ENCODE results near the gene CASKIN2. TPM values are rescaled to one million over a fixed set of nuclear protein-coding genes. Genes with fewer than 3 reads are reported as not detected.
A peak's percentile ranks its signal among the peaks of the same experiment; 100 is the strongest.
"Not testable (repeated sequence)": the region's sequence is repeated elsewhere in the genome, so short reads cannot be mapped to it uniquely, and the experiment has no call there.

Gene CASKIN2
- polyA plus RNA-seq, 4 donors, result 33.6 to 35.2 (median 34.0) TPM

DNA sequence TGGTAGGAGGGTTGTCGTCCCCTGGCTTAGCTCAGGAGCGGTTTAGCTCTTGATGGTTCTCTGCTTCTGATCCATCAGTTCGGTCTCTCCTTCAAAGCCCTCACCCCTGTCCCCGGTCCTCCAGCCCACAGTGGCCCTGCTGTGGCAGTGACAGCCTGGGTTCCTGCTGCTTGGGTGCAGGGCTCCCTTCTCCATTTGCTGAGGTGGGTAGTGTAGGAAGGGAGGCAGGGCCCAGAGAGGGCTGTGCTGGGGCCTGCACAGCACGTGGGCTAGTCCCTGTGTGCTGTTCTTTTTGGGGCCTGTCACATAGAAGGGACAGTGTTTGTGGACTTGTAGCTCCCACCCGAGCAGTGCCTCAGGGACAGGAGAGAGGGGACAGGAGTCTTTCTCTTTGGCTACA is 40.6 kb downstream of the CASKIN2 start:
- no peak for DNase-seq (ENCODE audit: low read depth in 4 of 4, low spot score in 3 of 4)

DNA sequence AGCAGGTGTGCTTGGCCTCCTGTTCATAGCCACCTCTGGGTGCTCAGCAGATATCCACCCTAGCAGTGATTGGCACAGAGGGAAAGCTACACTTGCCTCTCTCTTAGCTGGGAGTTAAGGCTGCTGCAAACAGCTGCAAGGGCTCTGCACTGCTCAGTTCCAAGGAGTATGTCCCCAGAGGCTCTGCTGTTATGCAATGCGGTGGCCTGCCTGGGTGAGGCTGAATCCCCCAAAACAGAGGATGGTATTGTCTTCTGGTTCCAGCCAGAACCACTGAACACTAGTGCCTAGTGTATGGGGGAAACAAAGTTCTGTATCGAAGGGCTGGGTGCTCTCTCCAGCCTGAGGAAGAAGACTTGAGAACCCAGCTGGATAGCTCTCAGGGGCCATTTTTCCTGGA is 42.1 kb downstream of the CASKIN2 start:
- no peak for DNase-seq (ENCODE audit: low read depth in 4 of 4, low spot score in 3 of 4)

DNA sequence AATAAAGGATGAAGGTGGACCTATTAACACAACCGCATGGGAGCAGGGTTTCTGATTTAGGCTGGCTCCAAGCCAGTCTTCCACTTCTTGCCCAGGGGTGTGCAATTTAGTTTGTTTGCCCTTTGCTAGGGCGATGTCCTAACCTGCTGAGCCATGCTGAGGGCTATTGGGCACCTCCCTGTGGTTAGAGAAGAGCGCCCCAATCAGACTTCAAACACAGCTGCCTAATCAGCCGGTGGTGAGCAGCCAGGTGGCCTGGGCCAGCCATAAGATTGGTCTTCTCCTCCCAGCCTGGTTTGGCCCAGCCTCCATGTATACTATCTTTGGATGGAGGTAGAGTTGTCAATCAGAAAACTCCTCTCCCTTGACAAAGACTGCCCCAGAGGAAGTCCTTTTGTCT is 43.2 kb downstream of the CASKIN2 start:
- no peak for DNase-seq (ENCODE audit: low read depth in 4 of 4, low spot score in 3 of 4)

DNA sequence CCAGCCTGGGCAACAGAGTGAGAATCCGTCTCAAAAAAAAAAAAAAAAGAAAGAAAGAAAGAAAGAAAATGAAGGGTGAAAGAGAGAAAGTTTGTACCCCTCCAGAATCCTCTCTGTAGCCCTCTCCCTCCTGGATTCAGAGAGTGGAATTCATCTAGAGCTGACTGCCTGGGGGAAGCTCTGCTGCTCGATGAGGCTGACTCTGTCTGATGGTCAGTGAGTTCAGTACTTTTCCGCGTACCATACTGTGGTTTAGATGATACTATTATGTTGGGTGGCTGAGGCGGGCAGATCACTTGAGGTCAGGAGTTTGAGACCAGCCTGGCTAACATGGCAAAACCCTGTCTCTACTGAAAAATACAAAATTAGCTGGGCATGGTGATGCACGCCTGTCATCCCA is 44.1 kb downstream of the CASKIN2 start:
- DNase-seq (ENCODE audit: low read depth in 4 of 4, low spot score in 3 of 4), result no peak

DNA sequence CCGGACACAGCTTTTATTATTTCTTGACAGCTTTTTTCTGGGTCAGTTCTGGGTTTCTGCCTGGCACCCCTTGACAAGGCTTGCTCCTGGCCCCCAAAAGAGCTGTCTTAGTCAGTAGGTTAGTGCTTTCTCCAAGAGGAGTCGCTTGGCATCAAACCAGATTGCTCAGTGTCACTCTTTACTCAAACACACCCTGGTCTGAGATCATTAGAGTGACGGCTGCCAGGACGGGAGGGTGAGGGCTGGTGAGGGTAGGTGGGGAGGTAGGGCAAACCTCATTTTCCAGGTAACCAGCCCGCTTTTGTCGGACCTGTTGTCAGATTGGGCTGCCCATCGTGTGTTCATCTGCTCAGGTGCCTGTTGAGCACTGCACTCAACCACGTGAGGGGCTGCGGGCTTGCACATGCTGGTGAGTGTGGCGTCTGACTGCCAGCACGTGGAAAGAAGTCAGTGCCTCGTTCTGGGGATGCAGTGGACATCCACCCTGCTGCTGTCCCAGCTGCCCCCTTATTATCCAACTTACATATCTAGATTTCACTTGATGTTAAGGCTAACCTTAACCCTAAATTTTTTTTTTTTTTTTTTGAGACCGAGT is 46.5 kb downstream of the CASKIN2 start:
- DNase-seq (ENCODE audit: low read depth in 4 of 4, low spot score in 3 of 4), result no peak

DNA sequence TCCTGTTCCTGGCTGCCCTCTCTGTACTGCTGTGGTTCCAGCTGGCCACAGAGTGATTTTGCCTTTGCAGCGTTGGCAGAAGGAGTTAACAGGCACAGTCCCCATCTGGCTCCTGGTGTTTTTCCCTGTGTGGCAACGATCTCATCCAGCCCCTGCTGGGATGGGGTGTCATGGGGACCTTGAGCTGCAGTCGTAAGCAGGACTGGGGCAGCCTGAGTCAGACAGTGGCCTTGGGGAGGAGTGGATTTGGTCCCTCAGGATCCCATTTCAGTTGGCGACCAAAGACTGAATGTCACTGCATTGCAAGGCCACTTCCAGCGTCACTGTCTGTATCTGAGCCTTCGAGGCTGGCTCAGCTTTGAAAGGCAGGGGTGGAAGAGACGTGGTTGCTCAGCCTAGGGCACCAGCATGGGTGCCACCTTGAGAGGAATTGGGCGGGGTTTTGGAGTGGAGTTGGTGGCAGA is 47.0 kb downstream of the CASKIN2 start:
- no peak for DNase-seq (ENCODE audit: low read depth in 4 of 4, low spot score in 3 of 4)

DNA sequence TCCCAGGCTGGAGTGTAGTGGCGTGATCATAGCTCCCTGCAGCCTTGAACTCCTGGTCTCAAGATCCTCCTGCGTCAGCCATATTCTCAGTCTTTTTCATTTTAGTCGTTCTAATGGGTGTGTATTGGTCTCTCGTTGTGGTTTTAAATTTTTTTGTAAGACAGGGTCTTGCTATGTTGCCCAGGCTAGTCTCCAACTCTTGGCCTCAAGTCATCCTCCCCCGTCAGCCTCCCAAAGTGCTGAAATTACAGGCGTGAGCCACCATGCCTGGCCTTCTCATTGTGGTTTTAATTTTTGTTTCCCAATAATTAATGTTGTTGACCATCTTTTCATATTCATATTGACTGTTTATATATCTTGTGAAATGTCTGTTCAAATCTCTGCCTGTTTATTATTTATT is 50.3 kb downstream of the CASKIN2 start:
- no peak for DNase-seq (ENCODE audit: low read depth in 4 of 4, low spot score in 3 of 4)

DNA sequence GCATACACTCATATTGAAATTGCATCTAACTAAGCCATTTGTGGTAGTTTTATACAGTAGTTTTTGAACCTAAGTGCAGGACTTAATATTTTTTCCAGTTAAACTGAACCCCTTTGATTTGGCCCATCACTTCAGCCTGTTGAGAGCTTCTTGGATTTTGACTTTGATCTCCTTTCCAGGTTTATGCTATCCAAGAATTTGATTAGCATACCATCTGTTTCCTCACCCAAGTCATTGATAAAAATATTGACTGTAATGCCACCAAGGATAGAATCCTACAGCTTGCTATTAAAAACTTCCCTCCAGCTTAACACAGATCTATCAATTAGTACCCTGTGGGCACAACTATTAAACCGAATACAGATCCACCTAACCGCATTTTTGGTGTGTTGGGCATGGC is 51.7 kb downstream of the CASKIN2 start:
- DNase-seq (ENCODE audit: low read depth in 4 of 4, low spot score in 3 of 4), result no peak

DNA sequence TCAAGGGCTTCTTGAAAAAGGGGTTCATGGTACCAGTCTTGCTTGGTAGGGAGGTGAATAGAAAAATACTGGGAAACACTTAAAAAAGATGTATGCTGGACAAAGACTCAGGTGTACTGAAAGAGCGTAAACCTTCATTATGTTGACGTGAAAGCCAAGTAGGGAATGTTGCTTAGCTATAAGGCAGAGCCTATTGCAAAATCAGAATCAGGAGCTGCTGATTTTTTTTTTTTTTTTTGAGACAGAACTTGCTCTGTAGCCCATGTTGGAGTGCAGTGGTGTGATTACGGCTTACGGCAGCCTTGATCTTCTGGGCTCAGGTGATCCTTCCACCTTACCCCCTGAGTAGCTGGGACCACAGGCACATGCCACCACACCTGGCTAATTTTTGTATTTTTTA is 55.0 kb downstream of the CASKIN2 start:
- no peak for DNase-seq (ENCODE audit: low read depth in 4 of 4, low spot score in 3 of 4)

DNA sequence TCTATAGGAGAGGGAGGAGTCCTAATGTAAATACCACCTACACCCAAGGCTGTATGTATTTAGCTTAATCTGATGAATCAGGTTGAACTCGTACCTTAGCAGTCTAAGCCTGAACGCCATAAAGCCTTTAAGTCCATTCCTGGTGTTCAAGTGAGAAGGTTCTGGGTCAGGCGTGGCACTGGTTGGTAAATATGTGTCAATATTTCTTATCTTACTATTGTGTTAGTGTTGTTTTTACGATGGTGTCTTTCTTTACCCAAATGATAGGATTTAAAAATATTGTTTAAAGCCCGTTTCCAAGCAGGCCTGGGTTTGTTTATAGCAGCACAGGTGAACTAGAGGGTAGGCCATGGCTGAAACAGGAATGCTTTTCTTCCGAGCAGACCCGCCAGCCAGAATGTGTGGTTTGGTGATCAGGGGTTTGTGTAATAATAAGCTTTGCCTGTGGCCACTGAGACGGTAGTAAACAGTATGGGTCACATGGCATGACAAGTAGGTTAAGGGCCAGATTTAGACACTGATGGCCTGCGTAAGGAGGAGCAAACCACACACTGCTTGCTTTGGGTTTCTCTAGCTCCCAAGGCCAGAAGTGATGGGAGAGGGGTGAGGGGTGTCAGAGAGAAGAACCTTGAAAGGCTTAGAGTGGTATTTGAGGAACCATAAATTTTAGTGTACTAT is 55.6 kb downstream of the CASKIN2 start:
- no peak for DNase-seq (ENCODE audit: low read depth in 4 of 4, low spot score in 3 of 4)

DNA sequence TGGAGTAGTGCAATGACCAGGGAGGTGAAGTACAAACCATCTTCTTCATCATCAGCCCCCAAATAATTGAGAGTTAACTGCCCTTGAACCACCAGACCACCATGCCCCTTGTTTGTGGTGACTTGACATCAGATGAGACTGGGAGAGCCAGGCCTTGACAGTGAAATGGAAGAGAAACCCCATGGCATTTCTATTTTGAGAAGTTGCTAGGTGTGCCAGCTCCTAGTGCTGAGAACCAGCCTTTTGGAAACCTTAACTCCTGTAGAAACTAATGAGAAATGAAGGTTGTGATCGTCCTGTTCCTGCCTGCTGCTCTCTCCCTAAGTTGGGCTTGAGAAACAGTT is 56.1 kb downstream of the CASKIN2 start:
- no peak for DNase-seq (ENCODE audit: low read depth in 4 of 4, low spot score in 3 of 4)

DNA sequence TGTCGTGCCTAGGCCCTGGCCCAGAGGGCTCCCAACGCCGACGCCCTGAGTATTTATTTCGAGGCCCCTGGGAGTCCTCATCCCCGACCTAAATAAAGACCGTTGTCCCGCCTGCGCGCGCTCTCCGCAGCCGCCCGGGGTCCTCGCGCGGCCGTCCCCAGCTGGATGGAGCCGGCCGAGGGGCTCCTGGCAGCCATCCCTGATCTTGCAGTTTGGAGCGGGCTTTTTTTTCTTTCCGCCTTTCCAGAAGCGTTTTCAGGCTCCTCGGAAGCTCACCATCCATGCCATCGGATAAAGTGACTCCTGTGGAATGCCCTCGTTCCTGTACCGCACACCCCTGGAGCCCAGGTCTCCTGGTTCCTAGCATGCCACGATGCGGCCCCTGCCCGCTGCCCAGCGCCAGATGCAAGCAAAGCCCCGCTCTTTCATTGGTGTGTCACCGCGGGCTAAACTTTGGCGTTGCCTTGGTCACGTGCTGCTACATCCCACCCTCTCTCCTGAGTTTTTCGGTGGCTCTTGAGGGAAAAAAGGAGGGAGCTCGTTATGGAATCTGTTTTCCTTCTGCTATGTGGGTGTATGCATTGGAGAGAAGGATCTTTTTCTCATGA is 58.2 kb downstream of the CASKIN2 start:
- DNase-seq (ENCODE audit: low read depth in 4 of 4, low spot score in 3 of 4), result peak in 2 of 4 donors; percentile 49 to 63

DNA sequence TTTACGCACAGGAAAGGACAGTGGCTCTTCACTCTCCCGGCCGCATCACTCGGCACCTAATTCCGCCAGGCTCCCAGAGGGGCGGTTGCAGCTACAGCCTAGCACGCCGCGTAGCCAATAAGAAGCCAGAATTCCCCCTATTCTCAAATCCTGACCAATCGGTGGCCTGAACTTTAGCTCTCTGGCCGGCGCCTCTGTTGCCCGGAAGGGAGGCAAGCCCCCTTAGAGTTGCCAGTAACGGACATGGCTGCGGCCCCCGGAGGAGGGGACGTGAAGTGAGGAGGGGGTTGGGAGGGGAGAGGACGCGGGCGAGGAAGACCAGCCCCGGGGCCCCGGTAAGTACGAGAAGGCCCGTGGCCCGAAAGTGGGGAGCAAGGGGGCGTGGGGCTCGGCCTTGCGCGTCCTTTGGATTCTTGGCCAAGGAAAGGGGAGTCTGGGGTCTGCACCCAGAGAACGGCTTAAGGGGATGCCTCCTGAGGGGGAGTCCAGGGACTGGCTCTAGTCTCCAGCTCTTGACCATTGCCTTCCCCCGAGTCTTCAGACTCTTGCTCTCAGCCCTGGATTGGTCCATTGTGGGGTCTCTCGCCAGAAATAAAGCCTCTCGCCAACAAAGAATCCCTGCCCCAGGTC is 58.8 kb downstream of the CASKIN2 start, which contains the start of gene TMEM94:
Gene TMEM94, plus strand, starts transcription at position 219 of the 630 bp plus-strand sequence. CDS start 15,271 bp downstream, outside the sequence.
- DNase-seq (ENCODE audit: low read depth in 4 of 4, low spot score in 3 of 4), result peak; percentile 94 to 99 (median 98)

DNA sequence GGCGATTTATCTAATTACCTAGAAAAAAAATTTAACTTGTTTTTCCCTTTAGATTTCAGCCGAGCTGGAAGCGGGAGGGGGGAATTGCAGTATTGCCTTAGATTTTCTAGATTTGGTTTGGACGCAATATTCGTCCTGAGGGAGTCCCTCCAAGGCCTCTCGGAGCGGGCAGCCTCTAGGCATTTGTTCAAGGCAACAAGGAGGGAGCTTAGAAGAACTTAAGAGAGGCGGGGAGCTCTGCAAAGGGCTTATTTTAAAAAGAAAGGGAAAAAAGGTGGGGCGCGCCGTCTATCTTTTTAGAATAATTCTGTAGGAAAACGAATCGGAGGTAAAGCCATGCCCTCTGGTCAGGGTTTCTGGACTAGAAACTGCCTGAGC is 59.3 kb downstream of the CASKIN2 start:
- no peak for DNase-seq (ENCODE audit: low read depth in 4 of 4, low spot score in 3 of 4)

DNA sequence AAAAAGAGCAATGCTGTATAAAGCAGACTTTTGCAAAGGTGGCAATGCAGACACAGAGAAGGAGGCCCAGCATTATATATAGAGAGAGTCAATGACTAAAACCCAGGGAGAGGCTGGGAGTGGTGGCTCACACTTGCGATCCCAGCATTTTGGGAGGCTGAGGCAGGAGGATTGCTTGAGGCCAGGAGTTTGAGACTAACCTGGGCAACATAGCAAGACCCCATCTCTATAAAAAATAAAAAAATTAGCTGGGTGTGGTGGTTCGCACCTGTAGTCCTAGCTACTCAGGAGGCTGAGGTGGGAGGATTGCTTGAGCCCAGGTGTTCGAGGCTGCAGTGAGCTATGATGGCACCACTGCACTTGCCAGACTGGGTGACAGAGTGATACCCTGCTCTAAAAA is 60.7 kb downstream of the CASKIN2 start:
- DNase-seq (ENCODE audit: low read depth in 4 of 4, low spot score in 3 of 4), result not testable (repeated sequence)

DNA sequence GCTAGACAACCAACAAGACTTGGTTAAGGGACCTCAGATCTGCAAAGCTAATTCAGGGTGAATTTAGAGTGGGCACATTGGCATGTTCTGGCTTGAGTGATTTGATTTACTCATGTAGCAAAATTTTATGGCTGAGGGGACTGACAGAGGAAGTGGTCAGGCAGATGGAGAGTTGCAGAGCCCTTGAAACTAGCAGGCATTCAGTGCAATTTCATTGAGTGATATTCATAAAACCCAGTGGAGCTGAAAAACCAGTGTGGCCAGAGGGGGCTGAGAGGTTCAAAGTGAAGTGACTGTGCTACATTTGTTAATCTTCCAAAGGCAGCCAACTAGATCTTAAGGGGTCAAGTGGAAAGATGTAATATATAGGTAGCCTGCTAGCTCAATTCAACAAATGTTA is 61.1 kb downstream of the CASKIN2 start:
- DNase-seq (ENCODE audit: low read depth in 4 of 4, low spot score in 3 of 4), result no peak

DNA sequence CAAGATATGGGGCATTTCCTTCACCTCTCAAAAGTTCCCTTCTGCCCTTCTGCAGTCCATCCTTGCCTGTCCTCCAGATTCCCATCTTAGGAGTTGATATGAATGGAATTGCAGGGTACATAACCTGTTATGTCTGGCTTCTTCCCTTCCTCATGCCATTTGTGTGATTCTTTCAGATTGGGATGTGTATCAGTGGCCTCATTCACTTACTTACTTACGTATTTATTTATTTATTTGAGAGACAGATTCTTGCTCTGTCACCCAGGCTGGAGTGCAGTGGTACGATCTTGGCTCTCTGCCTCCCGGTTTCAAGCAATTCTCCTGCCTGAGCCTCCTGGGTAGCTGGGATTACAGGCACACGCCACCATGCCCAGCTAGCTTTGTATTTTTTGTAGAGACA is 65.1 kb downstream of the CASKIN2 start:
- no peak for DNase-seq (ENCODE audit: low read depth in 4 of 4, low spot score in 3 of 4)

Other genes starting within 250 kb of the CASKIN2 start
- gene MIF4GD, start 244.3 kb downstream of the CASKIN2 start, polyA plus RNA-seq (ENCODE audit: insufficient read length in 4 of 4), result 10 to 100 TPM; 21.0 to 24.6 (median 22.9) TPM
- 1 to 10 TPM; 6.9 to 8.3 (median 7.5) TPM for gene SLC25A19, start 226.1 kb downstream of the CASKIN2 start, polyA plus RNA-seq (ENCODE audit: insufficient read length in 4 of 4)
- gene GRB2, start 109.9 kb downstream of the CASKIN2 start, polyA plus RNA-seq (ENCODE audit: insufficient read length in 4 of 4), result 100 to 1,000 TPM in 3 of 4 donors, 10 to 100 TPM in 1; 99.6 to 118 (median 110) TPM
- 10 to 100 TPM; 77.7 to 99.0 (median 81.1) TPM for gene TMEM94, start 58.9 kb downstream of the CASKIN2 start, polyA plus RNA-seq (ENCODE audit: insufficient read length in 4 of 4)
- gene TSEN54, start 991 bp upstream of the CASKIN2 start, polyA plus RNA-seq (ENCODE audit: insufficient read length in 4 of 4), result 10 to 100 TPM; 38.9 to 49.2 (median 48.1) TPM
- 10 to 100 TPM; 50.2 to 77.0 (median 55.8) TPM for gene LLGL2, start 10.2 kb upstream of the CASKIN2 start, polyA plus RNA-seq (ENCODE audit: insufficient read length in 4 of 4)
- gene MYO15B, start 72.3 kb upstream of the CASKIN2 start, polyA plus RNA-seq (ENCODE audit: insufficient read length in 4 of 4), result 100 to 1,000 TPM in 3 of 4 donors, 10 to 100 TPM in 1; 97.6 to 182 (median 151) TPM
- gene SMIM5, start 117.9 kb upstream of the CASKIN2 start, polyA plus RNA-seq (ENCODE audit: insufficient read length in 4 of 4), result 1 to 10 TPM; 4.0 to 9.1 (median 6.2) TPM
- gene RECQL5, start 151.6 kb upstream of the CASKIN2 start, polyA plus RNA-seq (ENCODE audit: insufficient read length in 4 of 4), result 10 to 100 TPM; 33.7 to 46.5 (median 38.7) TPM
- gene SAP30BP, start 151.8 kb upstream of the CASKIN2 start, polyA plus RNA-seq (ENCODE audit: insufficient read length in 4 of 4), result 100 to 1,000 TPM in 2 of 4 donors, 10 to 100 TPM in 2; 96.9 to 103 (median 100) TPM
- gene ITGB4, start 205.9 kb upstream of the CASKIN2 start, polyA plus RNA-seq (ENCODE audit: insufficient read length in 4 of 4), result 10 to 100 TPM in 3 of 4 donors, 1 to 10 TPM in 1; 8.9 to 15.0 (median 12.2) TPM
- 10 to 100 TPM; 22.7 to 47.6 (median 23.8) TPM for gene GALK1, start 249.7 kb upstream of the CASKIN2 start, polyA plus RNA-seq (ENCODE audit: insufficient read length in 4 of 4)